Fibroblast of lung (primary cell): ENCODE results near the gene SLC35C1.

ENCODE experiments used
- EZH2 ChIP-seq: IDR thresholded peaks from 2 replicates; pipeline ENCODE4 v1.5.1; 2012; ENCODE audit warnings: low read length, control low read depth, mild to moderate bottlenecking; ENCODE audit errors: missing control alignments
- TF ChIP-seq, protein P1 (sequence below), 2 donors: IDR thresholded peaks in 1 of 2; conservative IDR thresholded peaks in 1 of 2; 1 replicate in 1 of 2; 2 replicates in 1 of 2; pipeline ENCODE4 v1.5.1; 2011 to 2012; ENCODE audit warnings: low read length in 2 of 2, control low read depth in 1 of 2, inconsistent platforms in 1 of 2, low read depth in 1 of 2, mild to moderate bottlenecking in 1 of 2

DNA sequence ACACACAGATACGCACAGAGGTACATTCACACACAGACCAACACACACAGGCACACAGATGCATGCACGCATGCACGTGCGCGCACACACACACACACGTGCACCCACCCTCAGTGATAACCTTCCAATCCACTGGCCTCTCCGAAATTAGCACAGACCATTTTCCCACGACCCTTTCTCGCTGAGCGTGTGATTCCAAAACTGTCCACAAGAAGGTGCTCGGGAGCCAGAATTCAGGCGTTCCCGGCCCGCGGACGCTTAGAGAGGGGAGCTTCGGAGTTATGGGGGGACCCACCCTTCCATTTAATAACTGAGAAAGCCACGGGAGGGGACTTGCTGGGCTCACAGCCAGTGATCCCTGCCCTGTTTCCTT is 33.8 kb upstream of the SLC35C1 start:
- TF ChIP-seq EZH2: no peak
- TF ChIP-seq, protein P1, sequence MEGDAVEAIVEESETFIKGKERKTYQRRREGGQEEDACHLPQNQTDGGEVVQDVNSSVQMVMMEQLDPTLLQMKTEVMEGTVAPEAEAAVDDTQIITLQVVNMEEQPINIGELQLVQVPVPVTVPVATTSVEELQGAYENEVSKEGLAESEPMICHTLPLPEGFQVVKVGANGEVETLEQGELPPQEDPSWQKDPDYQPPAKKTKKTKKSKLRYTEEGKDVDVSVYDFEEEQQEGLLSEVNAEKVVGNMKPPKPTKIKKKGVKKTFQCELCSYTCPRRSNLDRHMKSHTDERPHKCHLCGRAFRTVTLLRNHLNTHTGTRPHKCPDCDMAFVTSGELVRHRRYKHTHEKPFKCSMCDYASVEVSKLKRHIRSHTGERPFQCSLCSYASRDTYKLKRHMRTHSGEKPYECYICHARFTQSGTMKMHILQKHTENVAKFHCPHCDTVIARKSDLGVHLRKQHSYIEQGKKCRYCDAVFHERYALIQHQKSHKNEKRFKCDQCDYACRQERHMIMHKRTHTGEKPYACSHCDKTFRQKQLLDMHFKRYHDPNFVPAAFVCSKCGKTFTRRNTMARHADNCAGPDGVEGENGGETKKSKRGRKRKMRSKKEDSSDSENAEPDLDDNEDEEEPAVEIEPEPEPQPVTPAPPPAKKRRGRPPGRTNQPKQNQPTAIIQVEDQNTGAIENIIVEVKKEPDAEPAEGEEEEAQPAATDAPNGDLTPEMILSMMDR (conservative IDR thresholded peaks at IDR 0.05 in 1 of 2, IDR thresholded peaks at IDR 0.05 in 1 of 2; ENCODE audit: low read depth in 1 of 2, low read length in 2 of 2): peak; percentile 86 to 96
